Thyroid gland (tissue), 4 donors: ENCODE results near the gene CALR. TPM values are rescaled to one million over a fixed set of nuclear protein-coding genes. Genes with fewer than 3 reads are reported as not detected.
"Not testable (repeated sequence)": the region's sequence is repeated elsewhere in the genome, so short reads cannot be mapped to it uniquely, and the experiment has no call there.

Experiments
- DNase-seq, 2 donors: peaks; one replicate each; pipeline ENCODE4 v3.0.0-alpha.2; 2019
- H3K27ac ChIP-seq, 3 donors: fragments of 200-600 bp; sonication (generic); 1 replicate in 2 of 3; 2 replicates in 1 of 3; pipeline ENCODE4 v1.5.1; 2016 to 2019; ENCODE audit warnings: mild to moderate bottlenecking in 1 of 3, moderate library complexity in 1 of 3
- H3K27me3 ChIP-seq: fragments of 200-600 bp; sonication (generic); one replicate; pipeline ENCODE4 v1.5.1; 2019
- H3K36me3 ChIP-seq, 2 donors: fragments of 200-600 bp; sonication (generic); one replicate each; pipeline ENCODE4 v1.5.1; 2016 to 2019
- H3K4me1 ChIP-seq, 2 donors: fragments of 200-600 bp; sonication (generic); one replicate each; pipeline ENCODE4 v1.5.1; 2017 to 2019
- H3K4me3 ChIP-seq, 3 donors: fragments of 200-600 bp; sonication (generic); replicated peaks in 1 of 3; 1 replicate in 2 of 3; 2 replicates in 1 of 3; pipeline ENCODE4 v1.5.1; 2016; ENCODE audit warnings: mild to moderate bottlenecking in 1 of 3
- H3K9me3 ChIP-seq: fragments of 200-600 bp; sonication (generic); one replicate; pipeline ENCODE4 v1.5.1; 2017
- CTCF ChIP-seq, 6 experiments: fragments of 200-600 bp in 3 of 6; fragments of 450-650 bp in 3 of 6; sonication (generic) in 3 of 6; IDR thresholded peaks; one replicate each; pipeline ENCODE4 v1.5.1; 2016 to 2019; ENCODE audit warnings: antibody characterized with exemption in 6 of 6, mild to moderate bottlenecking in 2 of 6, inconsistent platforms in 1 of 6, moderate library complexity in 1 of 6
- POLR2A ChIP-seq, 2 donors: fragments of 450-650 bp; IDR thresholded peaks; one replicate each; pipeline ENCODE4 v1.6.1; 2017; ENCODE audit warnings: antibody characterized with exemption in 2 of 2, mild to moderate bottlenecking in 2 of 2, moderate library complexity in 1 of 2
- WGBS, 2 donors: methylation state at CpG; one replicate each; pipeline ENCODE4 v1.1.5; 2017; 5-methylcytosine and 5-hydroxymethylcytosine counted together
- intact Hi-C: fragments of 100-400 bp; cut with DNase I; formaldehyde crosslinking; loops from one replicate; pipeline ENCODE4 v1.15.1; 2023
- total RNA-seq, 4 donors: library from RNA; depleted of rRNA; stranded (reverse); fragments of >200 nt; gene quantifications; one replicate each; pipeline ENCODE4 v1.2.3, GENCODE V29; 2016

CALR gene
- total RNA-seq, 4 donors from 2014 or later = 1,892 to 4,270 (median 2,942) TPM

GRCh38 chr19:12953799-12954611, 15.6 kb downstream of the CALR start:
- Histone ChIP-seq H3K4me1 (peaks cover 9 to 27% of the 10 kb centered on the region in 2 donors), H3K36me3 (peaks cover 39 to 44% of the 10 kb centered on the region in 2 donors), H3K27ac (peak overlapping the region in 2 of 3 donors; percentile 34 to 59), H3K4me3 (no peak overlapping the region), H3K9me3 (no peaks in the 10 kb centered on the region), H3K27me3 (no peaks in the 10 kb centered on the region)
- intact Hi-C loops = no loop called here
- TF ChIP-seq CTCF (IDR thresholded peaks at IDR 0.05) (no peak), POLR2A (IDR thresholded peaks at IDR 0.05) (no peak)
- DNase-seq = no peak
- 70 to 76% methylated on average over 10 to 12 of the region's 12 CpGs for WGBS, 2 donors

GRCh38 chr19:12954612-12954962, 16.2 kb downstream of the CALR start:
- intact Hi-C loops = no loop called here
- H3K27me3 ChIP-seq = no peaks in the 10 kb centered on the region
- H3K36me3 ChIP-seq = peaks cover 33 to 38% of the 10 kb centered on the region in 2 donors
- no peak for DNase-seq
- TF ChIP-seq CTCF (IDR thresholded peaks at IDR 0.05) (no peak), POLR2A (IDR thresholded peaks at IDR 0.05) (no peak)
- no peaks in the 10 kb centered on the region for H3K9me3 ChIP-seq
- no peak overlapping the region for H3K4me3 ChIP-seq
- H3K27ac ChIP-seq = no peak overlapping the region
- peaks cover 9 to 27% of the 10 kb centered on the region in 2 donors for H3K4me1 ChIP-seq
- WGBS, 2 donors = 14 to 57% methylated on average over 1 of the region's 1 CpG

DNA sequence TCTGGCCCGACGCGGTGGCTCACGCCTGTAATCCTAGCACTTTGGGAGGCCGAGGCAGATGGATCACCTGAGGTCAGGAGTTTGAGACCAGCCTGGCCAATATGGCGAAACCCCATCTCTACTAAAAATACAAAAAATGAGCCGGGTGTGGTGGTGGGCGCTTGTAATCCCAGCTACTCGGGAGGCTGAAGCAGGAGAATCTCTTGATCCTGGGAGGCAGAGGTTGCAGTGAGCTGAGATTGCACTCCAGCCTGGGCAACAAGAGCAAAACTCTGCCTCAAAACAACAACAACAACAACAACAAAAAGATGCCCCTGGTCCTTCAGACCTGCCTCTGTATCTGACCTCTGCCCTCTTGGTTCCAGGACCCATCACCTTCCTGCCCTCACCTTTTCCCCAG, 17.2 kb downstream of the CALR start:
- Histone ChIP-seq H3K27ac (peak overlapping the region in 1 of 3 donors; percentile 83), H3K4me1 (peaks cover 9 to 27% of the 10 kb centered on the region in 2 donors), H3K36me3 (peaks cover 28 to 29% of the 10 kb centered on the region in 2 donors)
- DNase-seq, H3K4me3 ChIP-seq, H3K9me3 ChIP-seq, H3K27me3 ChIP-seq, intact Hi-C loops: not testable (repeated sequence)
- WGBS, 2 donors = 91% methylated on average over 9 of the region's 9 CpGs

GRCh38 chr19:12955996-12956395, 17.6 kb downstream of the CALR start:
- 75% methylated on average over 12 of the region's 12 CpGs for WGBS, 2 donors
- no peak for DNase-seq
- TF ChIP-seq CTCF (IDR thresholded peaks at IDR 0.05) (no peak), POLR2A (IDR thresholded peaks at IDR 0.05) (no peak)
- Histone ChIP-seq H3K4me3 (peak overlapping the region in 1 of 3 donors; percentile 96), H3K27me3 (no peaks in the 10 kb centered on the region), H3K36me3 (peaks cover 26 to 29% of the 10 kb centered on the region in 2 donors), H3K4me1 (peaks cover 9 to 27% of the 10 kb centered on the region in 2 donors), H3K9me3 (no peaks in the 10 kb centered on the region), H3K27ac (peak overlapping the region in 2 of 3 donors; percentile 83 to 92)
- intact Hi-C loops = no loop called here

- DNase-seq = peak; percentile 74 to 80
- peaks cover 9 to 27% of the 10 kb centered on the region in 2 donors for H3K4me1 ChIP-seq
- H3K27me3 ChIP-seq = no peaks in the 10 kb centered on the region
- intact Hi-C loops = no loop called here
- H3K36me3 ChIP-seq = peaks cover 19 to 25% of the 10 kb centered on the region in 2 donors
- H3K4me3 ChIP-seq = peak within 1 kb of the TSS; percentile 68 to 96 (median 92)
- 5 to 13% methylated on average over 27 to 67 of the region's 84 CpGs for WGBS, 2 donors
- H3K27ac ChIP-seq = peak within 1 kb of the TSS; percentile 50 to 92 (median 83)
- TF ChIP-seq POLR2A (IDR thresholded peaks at IDR 0.05) = peak in 1 of 2 donors; percentile 71
- TF ChIP-seq CTCF (IDR thresholded peaks at IDR 0.05) = no peak
- H3K9me3 ChIP-seq = no peaks in the 10 kb centered on the region
Observed at GRCh38 chr19:12956446-12957388, 18.3 kb downstream of the CALR start, which contains the start of gene GADD45GIP1. Gene GADD45GIP1 (minus strand): TSS chr19:12957223. CDS start chr19:12957212, 11 bp downstream.

GRCh38 chr19:12957389-12957952, 19.1 kb downstream of the CALR start:
- H3K9me3 ChIP-seq, DNase-seq, intact Hi-C loops, H3K27me3 ChIP-seq: not testable (repeated sequence)
- WGBS, 2 donors = 31 to 35% methylated on average over 31 of the region's 31 CpGs
- Histone ChIP-seq H3K27ac (peak overlapping the region; percentile 50 to 92 (median 83)), H3K36me3 (peaks cover 11 to 18% of the 10 kb centered on the region in 2 donors), H3K4me1 (peaks cover 9 to 24% of the 10 kb centered on the region in 2 donors), H3K4me3 (peak overlapping the region; percentile 68 to 96 (median 92))
